Mesothelial cell of epicardium (in vitro differentiated cells): ENCODE measurements around the gene FAM107B. TPM values are rescaled to one million over a fixed set of nuclear protein-coding genes. Genes with fewer than 3 reads are reported as not detected.

ENCODE experiments used
- DNase-seq, 2 experiments: peaks; one replicate each; pipeline ENCODE4 v3.0.0; 2021; ENCODE audit warnings: low spot score in 2 of 2; ENCODE audit not compliant: unreplicated experiment in 2 of 2
- H3K27ac Mint-ChIP-seq: 2 replicates; pipeline ENCODE4 v1.8.0; 2021; ENCODE audit warnings: mixed read lengths
- H3K27me3 Mint-ChIP-seq: 2 replicates; pipeline ENCODE4 v1.8.0; 2021; ENCODE audit warnings: low read depth, mixed read lengths
- H3K36me3 Mint-ChIP-seq: 2 replicates; pipeline ENCODE4 v1.8.0; 2021; ENCODE audit warnings: mixed read lengths
- H3K4me1 Mint-ChIP-seq: 2 replicates; pipeline ENCODE4 v1.8.0; 2021; ENCODE audit warnings: mixed read lengths
- H3K4me3 Mint-ChIP-seq: 2 replicates; pipeline ENCODE4 v1.8.0; 2021; ENCODE audit warnings: mild to moderate bottlenecking, moderate library complexity, mixed read lengths
- H3K9me3 Mint-ChIP-seq: 2 replicates; pipeline ENCODE4 v1.8.0; 2021; ENCODE audit warnings: mixed read lengths
- total RNA-seq: library from RNA; stranded (reverse); gene quantifications from 3 replicates; pipeline ENCODE4 v1.2.1, GENCODE V29; 2021
- TF ChIP-seq, protein P1 (sequence below): fragments of 200-600 bp; sonication (generic); IDR thresholded peaks from one replicate; pipeline ENCODE4 v1.5.0; 2021; ENCODE audit warnings: antibody characterized with exemption; ENCODE audit not compliant: unreplicated experiment

Gene FAM107B
- total RNA-seq, 1 donor from 2014 or later = 23.5 TPM

DNA sequence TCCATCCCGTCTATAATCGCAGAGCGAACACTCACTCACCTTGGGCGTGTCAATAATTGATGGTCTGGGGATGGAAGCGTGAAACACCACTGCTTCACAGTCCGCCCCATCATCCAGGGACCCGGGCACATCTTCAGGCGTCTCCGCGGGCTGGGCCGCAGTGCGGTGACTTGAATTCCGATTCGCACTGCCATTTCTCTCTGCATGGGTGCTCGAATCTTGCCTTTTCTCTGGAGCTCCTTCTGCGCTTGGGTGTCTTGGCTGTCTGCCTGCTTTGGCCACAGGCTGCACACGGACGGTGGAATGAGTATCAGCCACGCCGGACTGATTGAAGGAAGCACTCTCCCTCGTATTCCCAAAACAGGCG, 500 bp downstream of the FAM107B start:
- DNase-seq = no peak
- H3K4me3 Mint-ChIP-seq = no peak overlapping the region
- TF ChIP-seq, protein P1, sequence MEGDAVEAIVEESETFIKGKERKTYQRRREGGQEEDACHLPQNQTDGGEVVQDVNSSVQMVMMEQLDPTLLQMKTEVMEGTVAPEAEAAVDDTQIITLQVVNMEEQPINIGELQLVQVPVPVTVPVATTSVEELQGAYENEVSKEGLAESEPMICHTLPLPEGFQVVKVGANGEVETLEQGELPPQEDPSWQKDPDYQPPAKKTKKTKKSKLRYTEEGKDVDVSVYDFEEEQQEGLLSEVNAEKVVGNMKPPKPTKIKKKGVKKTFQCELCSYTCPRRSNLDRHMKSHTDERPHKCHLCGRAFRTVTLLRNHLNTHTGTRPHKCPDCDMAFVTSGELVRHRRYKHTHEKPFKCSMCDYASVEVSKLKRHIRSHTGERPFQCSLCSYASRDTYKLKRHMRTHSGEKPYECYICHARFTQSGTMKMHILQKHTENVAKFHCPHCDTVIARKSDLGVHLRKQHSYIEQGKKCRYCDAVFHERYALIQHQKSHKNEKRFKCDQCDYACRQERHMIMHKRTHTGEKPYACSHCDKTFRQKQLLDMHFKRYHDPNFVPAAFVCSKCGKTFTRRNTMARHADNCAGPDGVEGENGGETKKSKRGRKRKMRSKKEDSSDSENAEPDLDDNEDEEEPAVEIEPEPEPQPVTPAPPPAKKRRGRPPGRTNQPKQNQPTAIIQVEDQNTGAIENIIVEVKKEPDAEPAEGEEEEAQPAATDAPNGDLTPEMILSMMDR = no peak
- peaks cover 4% of the 10 kb centered on the region for H3K27me3 Mint-ChIP-seq
- H3K4me1 Mint-ChIP-seq = peaks cover 9% of the 10 kb centered on the region
- no peak overlapping the region for H3K27ac Mint-ChIP-seq
- no peaks in the 10 kb centered on the region for H3K9me3 Mint-ChIP-seq
- H3K36me3 Mint-ChIP-seq = no peaks in the 10 kb centered on the region

DNA sequence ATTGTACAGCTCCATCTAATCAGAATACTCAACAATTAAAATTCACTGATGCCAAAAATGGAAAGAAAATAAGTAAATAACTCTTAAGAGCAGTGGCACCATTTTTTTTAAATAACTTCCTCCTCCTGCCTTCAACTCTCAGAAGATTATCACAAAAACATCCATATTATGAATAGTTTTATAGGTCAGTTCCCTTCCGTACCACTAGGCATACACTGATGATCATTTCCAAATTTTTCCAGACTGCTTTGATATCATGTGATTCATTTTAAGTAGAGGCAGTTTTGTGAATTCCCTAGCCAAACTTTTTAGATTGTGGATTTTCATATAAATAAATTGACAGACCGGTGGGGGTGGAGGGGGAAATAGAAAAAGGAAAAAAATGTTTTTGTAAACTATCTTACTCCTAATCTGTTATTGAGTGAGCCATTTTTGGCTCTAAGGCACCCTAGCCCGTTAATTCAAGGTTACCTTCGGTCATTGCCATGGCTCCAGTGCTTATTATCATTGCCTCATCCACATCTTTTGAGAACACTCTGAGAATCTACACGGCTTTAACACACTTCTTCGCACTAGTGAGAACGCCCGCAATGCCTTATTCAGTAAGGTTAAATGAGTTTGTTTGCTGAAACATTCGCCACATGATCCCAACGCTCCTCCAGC, 1.0 kb downstream of the FAM107B start:
- H3K36me3 Mint-ChIP-seq = peaks cover 2% of the 10 kb centered on the region
- no peak overlapping the region for H3K27ac Mint-ChIP-seq
- H3K4me3 Mint-ChIP-seq = no peak overlapping the region
- peaks cover 5% of the 10 kb centered on the region for H3K4me1 Mint-ChIP-seq
- no peak for DNase-seq
- H3K27me3 Mint-ChIP-seq = peaks cover 4% of the 10 kb centered on the region
- TF ChIP-seq, protein P1 = peak; percentile 51
- peaks cover 3% of the 10 kb centered on the region for H3K9me3 Mint-ChIP-seq

DNA sequence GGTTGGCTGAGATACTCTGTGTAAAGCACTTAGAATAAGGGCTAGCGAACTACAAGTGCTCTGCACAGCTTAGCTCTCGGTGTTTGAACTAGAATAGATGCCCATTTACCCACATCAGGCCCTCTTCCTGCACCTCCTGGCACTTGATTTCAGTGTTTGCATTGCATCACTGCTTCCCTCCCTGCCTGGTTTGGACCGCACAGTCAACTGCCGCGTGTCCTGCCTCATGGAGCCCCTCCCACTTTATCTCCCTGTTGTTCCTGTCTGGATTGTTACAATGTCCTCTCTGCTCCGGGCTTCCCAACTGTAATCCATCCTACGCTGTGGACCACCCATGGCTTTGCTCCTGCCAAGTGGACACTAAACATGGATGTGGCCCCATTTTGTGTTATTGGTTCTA, 2.3 kb downstream of the FAM107B start:
- Mint-ChIP-seq H3K9me3 (peaks cover 5% of the 10 kb centered on the region), H3K4me3 (no peak overlapping the region), H3K27ac (no peak overlapping the region), H3K36me3 (peaks cover 2% of the 10 kb centered on the region), H3K27me3 (peaks cover 8% of the 10 kb centered on the region), H3K4me1 (peaks cover 5% of the 10 kb centered on the region)
- DNase-seq = no peak
- TF ChIP-seq, protein P1 = no peak

DNA sequence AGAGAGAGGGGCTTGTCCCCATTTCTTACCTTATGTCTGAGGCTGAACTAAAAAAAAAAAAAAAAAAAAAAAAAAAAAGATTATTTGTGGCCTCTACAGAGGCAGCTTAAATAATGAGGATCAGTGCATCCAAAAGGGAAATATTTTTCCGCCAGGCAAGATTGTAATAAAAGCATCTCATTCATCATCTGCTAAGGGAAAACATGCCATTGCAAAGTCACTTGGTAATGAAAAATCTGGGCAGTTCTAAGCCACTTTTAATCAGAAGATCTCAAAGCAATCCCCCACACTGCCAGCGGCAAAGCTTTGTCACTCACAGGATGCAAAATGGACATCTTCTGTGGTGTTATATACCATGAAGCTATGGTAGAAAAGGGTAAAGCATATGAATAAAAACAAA, 3.8 kb downstream of the FAM107B start:
- H3K9me3 Mint-ChIP-seq = peaks cover 5% of the 10 kb centered on the region
- H3K36me3 Mint-ChIP-seq = peaks cover 2% of the 10 kb centered on the region

DNA sequence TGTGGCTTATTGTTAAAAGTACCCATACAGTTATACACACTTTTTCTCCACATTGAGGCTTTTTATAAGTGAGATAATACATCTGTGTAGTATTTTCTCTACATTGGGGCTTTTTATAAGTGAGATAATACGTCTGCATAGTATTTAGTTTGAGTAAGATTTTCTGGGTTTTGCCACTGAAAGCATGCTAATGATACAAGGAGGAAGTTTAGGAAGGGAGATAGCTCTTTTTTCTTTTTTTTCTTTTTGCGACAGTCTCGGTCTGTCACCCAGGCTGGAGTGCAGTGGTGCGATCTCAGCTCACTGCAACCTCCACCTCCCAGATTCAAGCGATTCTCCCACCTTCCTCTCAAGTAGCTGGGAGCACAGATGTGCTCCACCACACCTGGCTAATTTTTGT, 13.3 kb downstream of the FAM107B start:
- Mint-ChIP-seq H3K9me3 (peaks cover 8% of the 10 kb centered on the region), H3K4me3 (no peak overlapping the region), H3K4me1 (peaks cover 5% of the 10 kb centered on the region), H3K27ac (no peak overlapping the region), H3K36me3 (no peaks in the 10 kb centered on the region), H3K27me3 (no peaks in the 10 kb centered on the region)
- TF ChIP-seq, protein P1 = no peak
- DNase-seq = no peak

More for the DNA sequence above, 3.8 kb downstream of the FAM107B start:
- no peak for DNase-seq
- H3K27me3 Mint-ChIP-seq = peaks cover 11% of the 10 kb centered on the region
- H3K27ac Mint-ChIP-seq = no peak overlapping the region
- no peak overlapping the region for H3K4me3 Mint-ChIP-seq
- TF ChIP-seq, protein P1 = no peak
- H3K4me1 Mint-ChIP-seq = peaks cover 5% of the 10 kb centered on the region
